Esophagus muscularis mucosa (tissue), 4 donors: Measurements from ENCODE around the gene PLEKHH1. TPM values are rescaled to one million over a fixed set of nuclear protein-coding genes. Genes with fewer than 3 reads are reported as not detected.

Source experiments
- DNase-seq: peaks from one replicate; pipeline ENCODE4 v3.0.0-alpha.2; 2017; ENCODE audit errors: extremely low spot score
- H3K27ac ChIP-seq, 4 donors: fragments of 200-600 bp; sonication (generic); replicated peaks in 1 of 4; 1 replicate in 3 of 4; 2 replicates in 1 of 4; pipeline ENCODE4 v1.5.1; 2016 to 2019; ENCODE audit warnings: mild to moderate bottlenecking in 1 of 4
- H3K27me3 ChIP-seq, 4 donors: fragments of 200-600 bp; sonication (generic); one replicate each; pipeline versions ENCODE4 v1.5.1 to v1.6.0; 2016 to 2019
- H3K36me3 ChIP-seq, 4 donors: fragments of 200-600 bp; sonication (generic); one replicate each; pipeline ENCODE4 v1.5.1; 2016 to 2019
- H3K4me1 ChIP-seq, 4 donors: fragments of 200-600 bp; sonication (generic); one replicate each; pipeline ENCODE4 v1.5.1; 2016 to 2019
- H3K4me3 ChIP-seq, 4 donors: fragments of 200-600 bp; sonication (generic); 1 replicate in 2 of 4; 2 replicates in 2 of 4; pipeline ENCODE4 v1.5.1; 2016 to 2019; ENCODE audit warnings: mild to moderate bottlenecking in 4 of 4, moderate library complexity in 1 of 4
- H3K9me3 ChIP-seq, 4 donors: fragments of 200-600 bp; sonication (generic); 1 replicate in 3 of 4; 2 replicates in 1 of 4; pipeline ENCODE4 v1.5.1; 2016 to 2019
- EP300 ChIP-seq: sonication (generic); formaldehyde crosslinking; IDR thresholded peaks from one replicate; pipeline ENCODE4 v1.6.1; 2017; ENCODE audit warnings: antibody characterized with exemption
- POLR2A ChIP-seq: fragments of 450-650 bp; IDR thresholded peaks from one replicate; pipeline ENCODE4 v1.6.1; 2017; ENCODE audit warnings: antibody characterized with exemption, moderate library complexity, mild to moderate bottlenecking, low read depth
- POLR2AphosphoS5 ChIP-seq, 2 donors: sonication (generic); formaldehyde crosslinking; IDR thresholded peaks; one replicate each; pipeline ENCODE4 v1.6.1; 2017; ENCODE audit warnings: antibody characterized with exemption in 2 of 2
- WGBS: methylation state at CpG from one replicate; pipeline ENCODE4 v1.1.5; 2018; 5-methylcytosine and 5-hydroxymethylcytosine counted together
- intact Hi-C: fragments of 100-400 bp; cut with DNase I; formaldehyde crosslinking; loops from one replicate; pipeline ENCODE4 v1.15.1; 2023
- total RNA-seq, 4 donors: library from RNA; depleted of rRNA; stranded (reverse); fragments of >200 nt; gene quantifications; one replicate each; pipeline versions ENCODE4 v1.1.0 to v1.2.1, GENCODE V29; 2016
- TF ChIP-seq, protein P1 (sequence below), 3 experiments: fragments of 200-600 bp in 2 of 3; fragments of 450-650 bp in 1 of 3; sonication (generic) in 2 of 3; IDR thresholded peaks; one replicate each; pipeline ENCODE4 v1.5.1; 2017 to 2019; ENCODE audit warnings: antibody characterized with exemption in 3 of 3, mild to moderate bottlenecking in 2 of 3, moderate library complexity in 1 of 3

Gene PLEKHH1
- total RNA-seq, 4 donors from 2014 or later: 1.7 to 3.8 (median 2.4) TPM

- H3K36me3 ChIP-seq: peaks cover 0 to 48% (median 26%) of the 10 kb centered on the region in 4 donors
These were observed 43.3 kb downstream of the PLEKHH1 start for GRCh38 chr14:67576216-67576955.

GRCh38 chr14:67577181-67577808 lies 44.2 kb downstream of the PLEKHH1 start:
- no peak overlapping the region for H3K4me3 ChIP-seq
- no peaks in the 10 kb centered on the region for H3K9me3 ChIP-seq
- no peaks in the 10 kb centered on the region for H3K27me3 ChIP-seq
- H3K4me1 ChIP-seq: no peaks in the 10 kb centered on the region
- TF ChIP-seq POLR2AphosphoS5 (IDR thresholded peaks at IDR 0.05) (no peak), POLR2A (no peak), EP300 (no peak)
- TF ChIP-seq, protein P1, sequence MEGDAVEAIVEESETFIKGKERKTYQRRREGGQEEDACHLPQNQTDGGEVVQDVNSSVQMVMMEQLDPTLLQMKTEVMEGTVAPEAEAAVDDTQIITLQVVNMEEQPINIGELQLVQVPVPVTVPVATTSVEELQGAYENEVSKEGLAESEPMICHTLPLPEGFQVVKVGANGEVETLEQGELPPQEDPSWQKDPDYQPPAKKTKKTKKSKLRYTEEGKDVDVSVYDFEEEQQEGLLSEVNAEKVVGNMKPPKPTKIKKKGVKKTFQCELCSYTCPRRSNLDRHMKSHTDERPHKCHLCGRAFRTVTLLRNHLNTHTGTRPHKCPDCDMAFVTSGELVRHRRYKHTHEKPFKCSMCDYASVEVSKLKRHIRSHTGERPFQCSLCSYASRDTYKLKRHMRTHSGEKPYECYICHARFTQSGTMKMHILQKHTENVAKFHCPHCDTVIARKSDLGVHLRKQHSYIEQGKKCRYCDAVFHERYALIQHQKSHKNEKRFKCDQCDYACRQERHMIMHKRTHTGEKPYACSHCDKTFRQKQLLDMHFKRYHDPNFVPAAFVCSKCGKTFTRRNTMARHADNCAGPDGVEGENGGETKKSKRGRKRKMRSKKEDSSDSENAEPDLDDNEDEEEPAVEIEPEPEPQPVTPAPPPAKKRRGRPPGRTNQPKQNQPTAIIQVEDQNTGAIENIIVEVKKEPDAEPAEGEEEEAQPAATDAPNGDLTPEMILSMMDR (IDR thresholded peaks at IDR 0.05): no peak
- intact Hi-C loops: no loop called here
- 87% methylated on average over 11 of the region's 13 CpGs for WGBS
- DNase-seq: no peak
- peaks cover 0 to 54% (median 27%) of the 10 kb centered on the region in 4 donors for H3K36me3 ChIP-seq
- H3K27ac ChIP-seq: no peak overlapping the region

More at GRCh38 chr14:67576216-67576955, 43.3 kb downstream of the PLEKHH1 start:
- no peaks in the 10 kb centered on the region for H3K4me1 ChIP-seq
- WGBS: 93% methylated on average over 7 of the region's 7 CpGs
- DNase-seq: no peak
- H3K4me3 ChIP-seq: no peak overlapping the region
- H3K27ac ChIP-seq: no peak overlapping the region
- intact Hi-C loops: no loop called here
- H3K9me3 ChIP-seq: no peaks in the 10 kb centered on the region
- no peak for TF ChIP-seq EP300
- no peak for TF ChIP-seq POLR2A
- TF ChIP-seq, protein P1 (IDR thresholded peaks at IDR 0.05): no peak
- TF ChIP-seq POLR2AphosphoS5 (IDR thresholded peaks at IDR 0.05): no peak
- no peaks in the 10 kb centered on the region for H3K27me3 ChIP-seq

- H3K4me3 ChIP-seq: no peak overlapping the region
- 84% methylated on average over 10 of the region's 16 CpGs for WGBS
- intact Hi-C loops: no loop called here
- no peaks in the 10 kb centered on the region for H3K9me3 ChIP-seq
- TF ChIP-seq, protein P1 (IDR thresholded peaks at IDR 0.05): no peak
- no peak for TF ChIP-seq POLR2A
- TF ChIP-seq POLR2AphosphoS5 (IDR thresholded peaks at IDR 0.05): no peak
- TF ChIP-seq EP300: no peak
- no peaks in the 10 kb centered on the region for H3K27me3 ChIP-seq
- no peak for DNase-seq
- peaks cover 0 to 59% (median 27%) of the 10 kb centered on the region in 4 donors for H3K36me3 ChIP-seq
- no peaks in the 10 kb centered on the region for H3K4me1 ChIP-seq
- no peak overlapping the region for H3K27ac ChIP-seq
These were observed 45.0 kb downstream of the PLEKHH1 start for GRCh38 chr14:67577909-67578749.

GRCh38 chr14:67579040-67579439 lies 46.0 kb downstream of the PLEKHH1 start:
- 87% methylated on average over 15 of the region's 15 CpGs for WGBS
- TF ChIP-seq EP300 (no peak), POLR2AphosphoS5 (IDR thresholded peaks at IDR 0.05) (no peak), POLR2A (no peak)
- TF ChIP-seq, protein P1 (IDR thresholded peaks at IDR 0.05): no peak
- Histone ChIP-seq H3K4me1 (no peaks in the 10 kb centered on the region), H3K36me3 (peaks cover 0 to 64% (median 27%) of the 10 kb centered on the region in 4 donors), H3K9me3 (no peaks in the 10 kb centered on the region), H3K27ac (no peak overlapping the region), H3K4me3 (no peak overlapping the region), H3K27me3 (no peaks in the 10 kb centered on the region)
- intact Hi-C loops: no loop called here
- DNase-seq: no peak
